Measurements from ENCODE around the gene USP28.
A peak's percentile ranks its signal among the peaks of the same experiment; 100 is the strongest.

Gene USP28

DNA sequence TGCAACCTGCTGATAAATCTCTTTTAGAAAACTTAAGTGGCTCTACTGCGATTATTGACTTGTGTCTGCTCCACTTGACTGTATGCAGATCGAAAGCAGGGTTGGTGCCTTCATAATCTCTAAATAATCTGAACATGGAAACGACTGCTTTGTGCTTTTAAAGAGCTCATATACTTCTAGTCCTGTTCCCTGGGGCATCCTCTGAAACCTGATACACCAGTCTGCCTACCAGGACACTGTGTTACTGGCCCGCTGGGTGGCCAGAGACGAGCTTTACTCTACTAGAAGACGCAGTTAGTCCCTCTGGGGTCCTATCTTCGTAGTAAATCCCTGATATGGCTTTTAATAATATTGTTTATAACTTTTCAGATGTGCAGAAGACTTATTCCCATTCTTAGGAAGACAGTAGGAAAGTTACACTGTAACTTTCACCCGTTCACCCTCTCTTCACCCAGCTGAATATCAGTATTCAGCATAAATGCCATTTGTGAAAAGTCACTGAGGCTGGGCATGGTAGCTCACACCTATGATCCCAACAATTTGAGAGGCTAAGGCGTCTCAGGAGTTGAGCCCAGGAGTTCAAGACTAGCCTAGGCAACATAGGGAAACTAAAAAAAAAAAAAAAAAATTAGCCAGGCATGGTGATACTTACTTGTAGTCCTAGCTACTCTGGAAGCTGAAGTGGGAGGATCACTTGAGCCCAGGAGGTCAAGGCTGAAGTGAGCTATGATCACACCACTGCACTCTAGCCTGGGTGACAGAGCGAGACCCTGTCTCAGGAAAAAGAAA lies 20.2 kb upstream of the USP28 start:
- POLR2A ChIA-PET = interaction anchor here (0.6 to 2.8 kb wide), 7 partner anchors 10 to 96 kb away, joined by 3 to 11 read pairs (median 3); partner anchors contain the start of genes HTR3A and USP28
- CTCF ChIA-PET = interaction anchor here (0.6 to 4.2 kb wide), 33 partner anchors 8 to 1184 kb away, joined by 3 to 73 read pairs (median 4); partner anchors contain the start of genes HTR3A, HTR3B and USP28
- no peak for TF ChIP-seq TARDBP (IDR thresholded peaks at IDR 0.05)
- TF ChIP-seq ELF4 (IDR thresholded peaks at IDR 0.05) = no peak
- no peak for TF ChIP-seq LEF1 (IDR thresholded peaks at IDR 0.05; ENCODE audit: borderline replicate concordance)
- TF ChIP-seq FOXK2 (IDR thresholded peaks at IDR 0.05) = no peak
- TF ChIP-seq NFRKB (IDR thresholded peaks at IDR 0.05) = no peak
- peak; percentile 62 for TF ChIP-seq ZNF384 (IDR thresholded peaks at IDR 0.05)
- no peak for TF ChIP-seq FOXA1 (IDR thresholded peaks at IDR 0.05)
- no peak for TF ChIP-seq BHLHE40 (IDR thresholded peaks at IDR 0.05; ENCODE audit: borderline replicate concordance)
- TF ChIP-seq CTBP1 (IDR thresholded peaks at IDR 0.05; ENCODE audit: borderline replicate concordance) = peak; percentile 37; the same call in 1 of the 2 replicates
- TF ChIP-seq L3MBTL2 (conservative IDR thresholded peaks at IDR 0.05) = no peak
- peak; percentile 65 for DNase-seq (ENCODE audit: extremely low spot score)

GRCh38 chr11:113894421-113894996 lies 19.1 kb upstream of the USP28 start:
- CTCF ChIA-PET = interaction anchor here (2.3 to 4.2 kb wide), 3 partner anchors 12 to 367 kb away, joined by 13 to 73 read pairs (median 36); partner anchors contain the start of genes HTR3A and HTR3B
- POLR2A ChIA-PET = interaction anchor here (1.2 to 2.8 kb wide), 2 partner anchors 18 to 97 kb away, joined by 3 to 11 read pairs; no protein-coding TSS in a partner anchor
- no peak for DNase-seq (ENCODE audit: extremely low spot score)
- TF ChIP-seq ARNT (IDR thresholded peaks at IDR 0.05) (no peak), NFRKB (IDR thresholded peaks at IDR 0.05) (no peak), SUZ12 (IDR thresholded peaks at IDR 0.05) (no peak), L3MBTL2 (conservative IDR thresholded peaks at IDR 0.05) (no peak), ZNF384 (IDR thresholded peaks at IDR 0.05) (no peak), FOXA1 (IDR thresholded peaks at IDR 0.05) (no peak), SP1 (IDR thresholded peaks at IDR 0.05) (no peak), ELF4 (IDR thresholded peaks at IDR 0.05) (no peak), TARDBP (IDR thresholded peaks at IDR 0.05) (no peak), BHLHE40 (IDR thresholded peaks at IDR 0.05; ENCODE audit: borderline replicate concordance) (no peak)

GRCh38 chr11:113888848-113889247 lies 13.5 kb upstream of the USP28 start:
- TF ChIP-seq ARNT (IDR thresholded peaks at IDR 0.05) (no peak), HDGF (IDR thresholded peaks at IDR 0.05; ENCODE audit: borderline replicate concordance) (no peak), SP1 (IDR thresholded peaks at IDR 0.05) (no peak), ELF4 (IDR thresholded peaks at IDR 0.05) (no peak), TARDBP (IDR thresholded peaks at IDR 0.05) (no peak), NFRKB (IDR thresholded peaks at IDR 0.05) (no peak), CTBP1 (IDR thresholded peaks at IDR 0.05; ENCODE audit: borderline replicate concordance) (no peak), FOXA1 (IDR thresholded peaks at IDR 0.05) (no peak), BHLHE40 (IDR thresholded peaks at IDR 0.05; ENCODE audit: borderline replicate concordance) (no peak), LEF1 (IDR thresholded peaks at IDR 0.05; ENCODE audit: borderline replicate concordance) (no peak), L3MBTL2 (conservative IDR thresholded peaks at IDR 0.05) (no peak), ZNF384 (IDR thresholded peaks at IDR 0.05) (no peak), FOXK2 (IDR thresholded peaks at IDR 0.05) (no peak), SUZ12 (IDR thresholded peaks at IDR 0.05) (no peak), FOXM1 (IDR thresholded peaks at IDR 0.05; ENCODE audit: borderline replicate concordance) (no peak)
- TF ChIP-seq, protein P1, sequence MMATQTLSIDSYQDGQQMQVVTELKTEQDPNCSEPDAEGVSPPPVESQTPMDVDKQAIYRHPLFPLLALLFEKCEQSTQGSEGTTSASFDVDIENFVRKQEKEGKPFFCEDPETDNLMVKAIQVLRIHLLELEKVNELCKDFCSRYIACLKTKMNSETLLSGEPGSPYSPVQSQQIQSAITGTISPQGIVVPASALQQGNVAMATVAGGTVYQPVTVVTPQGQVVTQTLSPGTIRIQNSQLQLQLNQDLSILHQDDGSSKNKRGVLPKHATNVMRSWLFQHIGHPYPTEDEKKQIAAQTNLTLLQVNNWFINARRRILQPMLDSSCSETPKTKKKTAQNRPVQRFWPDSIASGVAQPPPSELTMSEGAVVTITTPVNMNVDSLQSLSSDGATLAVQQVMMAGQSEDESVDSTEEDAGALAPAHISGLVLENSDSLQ (IDR thresholded peaks at IDR 0.05) = no peak
- no peak for DNase-seq (ENCODE audit: extremely low spot score)
- POLR2A ChIA-PET = interaction anchor here (1.4 kb wide), 1 partner anchor 13 kb away, joined by 4 read pairs; the partner anchor contains the start of gene USP28

DNA sequence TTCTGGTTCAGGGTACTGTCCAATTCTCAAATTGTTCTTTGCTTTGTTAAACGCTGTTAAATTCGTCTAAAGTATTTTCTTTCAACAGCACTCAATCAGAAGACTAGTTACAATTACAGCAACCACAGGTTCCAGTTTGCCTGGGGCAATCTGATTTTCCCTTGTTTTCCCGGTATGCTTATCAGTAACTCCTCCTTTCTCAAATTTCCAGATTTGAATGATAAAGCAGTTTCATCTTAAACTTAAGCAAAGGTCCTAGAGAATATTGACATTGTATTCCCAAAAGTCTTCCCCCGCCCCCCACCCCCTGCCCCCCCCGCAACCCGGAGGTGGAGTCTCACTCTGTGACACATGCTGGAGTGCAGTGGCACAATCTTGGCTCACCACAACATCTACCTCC lies 10.5 kb upstream of the USP28 start:
- no peak for TF ChIP-seq ELF4 (IDR thresholded peaks at IDR 0.05)
- TF ChIP-seq CTBP1 (IDR thresholded peaks at IDR 0.05; ENCODE audit: borderline replicate concordance) = no peak
- no peak for TF ChIP-seq NFRKB (IDR thresholded peaks at IDR 0.05)
- no peak for TF ChIP-seq SP1 (IDR thresholded peaks at IDR 0.05)
- no peak for TF ChIP-seq FOXK2 (IDR thresholded peaks at IDR 0.05)
- TF ChIP-seq BHLHE40 (IDR thresholded peaks at IDR 0.05; ENCODE audit: borderline replicate concordance) = no peak
- TF ChIP-seq HDGF (IDR thresholded peaks at IDR 0.05; ENCODE audit: borderline replicate concordance) = no peak
- TF ChIP-seq LEF1 (IDR thresholded peaks at IDR 0.05; ENCODE audit: borderline replicate concordance) = no peak
- no peak for TF ChIP-seq ARNT (IDR thresholded peaks at IDR 0.05)
- no peak for TF ChIP-seq TARDBP (IDR thresholded peaks at IDR 0.05)
- no peak for TF ChIP-seq FOXA1 (IDR thresholded peaks at IDR 0.05)
- no peak for TF ChIP-seq L3MBTL2 (conservative IDR thresholded peaks at IDR 0.05)
- peak; percentile 22 for DNase-seq (ENCODE audit: extremely low spot score)
- POLR2A ChIA-PET = interaction anchor here (1.2 to 2.8 kb wide), 2 partner anchors 10 kb away, joined by 3 to 12 read pairs; partner anchors contain the start of gene USP28
- CTCF ChIA-PET = interaction anchor here (1.2 kb wide), 1 partner anchor 18 kb away, joined by 3 read pairs; no protein-coding TSS in a partner anchor

More at GRCh38 chr11:113888848-113889247, 13.5 kb upstream of the USP28 start:
- CTCF ChIA-PET = no interaction called here

- DNase-seq (ENCODE audit: extremely low spot score) = no peak
- ChIA-PET CTCF (interaction anchor here (0.6 to 3.0 kb wide), 3 partner anchors 12 to 1647 kb away, joined by 3 to 20 read pairs (median 5); no protein-coding TSS in a partner anchor), POLR2A (interaction anchor here (1.1 to 2.8 kb wide), 3 partner anchors 9 to 23 kb away, joined by 3 to 12 read pairs (median 4); partner anchors contain the start of genes HTR3B and USP28)
- no peak for TF ChIP-seq NFRKB (IDR thresholded peaks at IDR 0.05)
- peak; percentile 78 for TF ChIP-seq ZNF384 (IDR thresholded peaks at IDR 0.05)
Observed at GRCh38 chr11:113884361-113884836, 9.0 kb upstream of the USP28 start.

DNA sequence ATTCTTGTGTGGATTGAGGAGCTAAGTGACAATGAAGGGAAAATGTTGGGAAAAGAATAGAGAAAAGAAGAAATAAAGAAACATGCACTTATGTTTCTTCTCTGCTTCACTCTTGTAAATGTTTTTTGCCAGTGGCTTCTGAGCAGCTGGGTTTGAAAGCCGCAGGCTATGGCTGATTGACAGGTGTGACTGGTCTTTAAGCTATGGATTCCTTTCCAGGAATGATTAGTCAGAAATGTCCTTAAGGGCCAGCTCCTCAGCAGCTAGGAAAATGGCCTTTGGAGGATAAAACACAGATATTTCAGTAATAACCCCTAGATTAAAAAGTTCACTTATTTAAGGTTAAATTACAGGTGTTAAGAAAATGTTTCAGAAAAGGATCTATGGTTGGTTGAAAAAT lies 6.5 kb upstream of the USP28 start:
- DNase-seq (ENCODE audit: extremely low spot score) = no peak
- POLR2A ChIA-PET = no interaction called here
- TF ChIP-seq, protein P1 (IDR thresholded peaks at IDR 0.05) = peak; percentile 69
- no peak for TF ChIP-seq LEF1 (IDR thresholded peaks at IDR 0.05; ENCODE audit: borderline replicate concordance)
- TF ChIP-seq CTBP1 (IDR thresholded peaks at IDR 0.05; ENCODE audit: borderline replicate concordance) = no peak
- no peak for TF ChIP-seq SUZ12 (IDR thresholded peaks at IDR 0.05)
- TF ChIP-seq ELF4 (IDR thresholded peaks at IDR 0.05) = no peak
- CTCF ChIA-PET = no interaction called here

Data from HEK293T (cell line).